Kidney glomerular epithelial cell (primary cell): ENCODE measurements around the gene POLD4.

Source experiments
- DNase-seq: peaks from one replicate; lab custom pipeline; 2025; lab: John Stamatoyannopoulos, UW

Gene POLD4

DNA sequence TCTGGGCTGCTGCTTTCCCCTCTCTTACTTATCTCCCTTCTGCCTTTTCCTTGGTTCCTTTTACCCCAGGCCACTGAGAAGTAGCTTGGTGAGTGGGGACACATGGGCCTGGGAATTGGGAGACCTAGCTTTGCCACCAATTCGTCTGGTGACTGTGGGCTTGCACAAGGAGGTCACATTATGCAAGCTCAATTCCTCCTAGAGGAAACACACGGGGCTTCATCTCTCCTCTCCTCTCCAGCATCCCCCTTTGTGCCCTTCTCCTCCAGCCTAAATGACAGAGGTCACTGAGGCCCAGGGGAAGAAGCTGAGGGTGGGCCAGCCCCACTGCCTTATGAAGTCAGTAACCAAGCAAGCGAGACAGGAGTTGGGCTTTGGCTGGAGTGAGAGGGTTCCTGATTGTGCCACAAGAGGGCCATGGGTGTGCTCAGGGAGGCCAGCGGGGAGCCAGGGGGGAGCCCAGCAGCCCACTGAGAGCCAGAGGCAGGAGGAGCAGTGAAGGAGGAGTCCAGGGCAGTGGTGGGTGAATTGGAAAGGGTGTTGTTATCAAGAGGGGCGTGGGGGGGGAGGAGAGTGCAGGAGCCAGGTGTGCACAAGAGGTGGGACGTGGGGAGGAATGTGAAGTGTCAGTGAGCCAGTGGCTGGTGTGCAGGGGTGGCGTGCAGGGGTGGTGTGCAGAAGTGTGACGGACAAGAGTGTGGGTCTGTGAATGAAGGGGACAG, 18.0 kb upstream of the POLD4 start:
- DNase-seq = peak; percentile 48

DNA sequence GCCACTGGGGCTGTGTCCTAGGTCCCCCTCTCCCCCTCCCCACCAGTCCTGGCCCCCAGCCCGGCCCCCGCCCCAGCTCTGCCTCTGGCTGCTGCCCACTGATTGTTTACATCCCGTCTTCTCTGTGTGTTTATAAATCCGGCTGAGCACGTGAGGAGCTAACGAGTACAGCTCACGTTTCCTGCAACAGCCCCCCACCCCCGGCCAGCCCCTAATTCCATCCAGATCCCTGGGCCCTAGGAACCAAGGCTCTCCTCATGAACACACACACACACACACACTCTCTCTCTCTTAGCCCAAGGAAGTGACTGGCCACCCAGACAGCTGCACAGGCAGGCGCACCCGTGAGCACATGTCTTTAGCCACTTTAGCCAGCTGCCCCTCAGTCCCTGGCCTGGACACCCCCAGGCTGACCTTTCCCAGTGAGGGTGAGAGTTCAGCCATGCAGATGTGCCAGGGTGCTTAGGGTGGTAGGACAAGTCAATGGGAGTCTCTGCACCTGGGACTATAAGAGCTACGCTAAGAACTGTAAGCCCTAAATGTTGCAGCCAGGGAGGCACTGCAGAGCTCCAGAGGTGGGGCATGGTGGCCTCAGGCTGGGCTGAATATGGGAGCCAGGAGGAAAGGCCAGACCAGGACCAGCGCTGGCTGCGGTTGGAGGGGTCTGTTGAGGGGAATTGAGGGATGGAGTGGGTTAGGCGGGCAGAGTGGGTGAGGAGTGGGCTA, 17.2 kb upstream of the POLD4 start:
- DNase-seq = no peak

DNA sequence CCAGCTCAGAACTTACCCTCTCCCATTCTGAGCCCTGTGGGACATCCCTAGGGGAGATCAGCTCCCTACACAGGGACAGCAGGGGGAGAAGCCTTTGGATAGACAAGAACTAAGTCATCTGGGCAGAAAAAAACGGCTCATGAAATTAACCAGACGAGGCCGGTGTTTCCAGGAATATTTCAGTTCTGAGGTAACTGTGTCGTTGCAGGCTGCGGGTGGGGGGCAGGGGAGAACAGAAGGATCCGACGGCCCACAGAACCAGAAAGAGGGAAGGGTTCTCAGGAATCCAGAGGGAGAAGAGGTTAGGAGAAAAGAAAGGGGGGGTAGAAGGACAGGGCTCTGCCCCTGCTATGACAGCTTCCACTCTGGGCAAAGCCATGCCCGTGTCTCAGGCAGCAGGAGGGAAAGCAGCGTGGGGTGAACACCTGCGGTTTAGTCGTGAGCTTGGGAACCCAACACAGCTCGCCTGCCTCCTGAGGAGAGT, 16.5 kb upstream of the POLD4 start:
- DNase-seq = peak; percentile 47

DNA sequence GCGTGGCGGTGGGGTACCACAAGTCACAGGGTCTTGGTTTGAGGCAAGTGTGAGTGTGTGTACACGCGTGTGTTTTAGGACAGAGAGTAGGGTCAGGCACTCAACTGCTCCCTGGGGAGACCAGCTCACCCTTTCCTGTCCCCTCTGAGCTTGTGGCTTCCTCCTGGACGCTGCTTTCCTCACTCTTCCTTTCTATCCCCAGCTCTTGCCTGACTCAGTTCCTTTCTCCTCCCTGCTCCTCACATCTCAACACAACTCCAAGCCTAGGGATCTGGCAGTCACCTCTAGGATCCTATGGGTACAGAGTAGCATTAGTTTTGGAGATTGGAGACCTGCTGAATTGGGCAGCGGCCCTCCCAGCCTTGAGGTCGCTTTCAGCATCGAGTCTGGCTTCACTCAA, 15.9 kb upstream of the POLD4 start:
- no peak for DNase-seq

DNA sequence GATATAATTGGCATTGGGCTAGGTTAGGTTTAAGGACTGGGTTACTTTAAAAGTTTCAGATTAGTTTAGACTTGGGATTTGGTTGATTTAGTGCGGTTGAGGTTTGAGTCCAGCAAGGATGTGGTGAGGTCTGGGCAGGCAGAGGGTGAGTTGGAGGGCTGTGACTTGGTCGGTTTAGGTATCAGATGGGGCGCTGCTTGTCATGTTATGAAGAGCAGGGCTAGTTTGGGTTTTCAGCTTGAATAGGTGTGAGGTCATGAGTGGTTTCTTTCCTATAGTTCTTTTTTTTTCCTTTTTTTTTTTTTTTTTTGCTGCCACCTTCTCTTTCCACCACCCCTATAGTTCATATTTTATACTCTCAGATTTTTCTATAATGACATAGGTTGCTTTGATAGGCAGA, 15.3 kb upstream of the POLD4 start:
- DNase-seq = no peak

DNA sequence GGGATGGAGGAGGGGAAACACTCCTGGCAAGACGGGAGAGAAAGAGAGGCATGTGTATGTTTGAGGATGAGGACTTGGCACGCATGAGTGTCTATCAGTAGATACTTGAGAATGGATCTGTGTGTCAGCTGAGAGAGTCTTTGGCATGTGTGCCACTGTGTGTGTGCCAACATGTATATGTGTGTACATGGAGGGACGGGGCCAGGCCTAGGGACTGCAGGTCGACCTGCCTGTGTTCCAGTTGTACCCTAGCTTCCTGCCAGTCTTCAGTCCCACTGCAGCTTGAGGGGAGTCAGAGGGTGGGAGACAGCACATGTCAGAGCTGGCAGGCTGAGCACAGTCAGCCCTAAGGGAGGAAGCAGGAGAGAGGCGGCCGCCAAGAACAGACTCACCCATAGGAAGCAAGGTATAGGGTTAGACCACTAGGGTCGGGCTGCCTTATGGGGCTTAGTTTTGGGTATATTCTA, 14.4 kb upstream of the POLD4 start:
- DNase-seq = no peak

DNA sequence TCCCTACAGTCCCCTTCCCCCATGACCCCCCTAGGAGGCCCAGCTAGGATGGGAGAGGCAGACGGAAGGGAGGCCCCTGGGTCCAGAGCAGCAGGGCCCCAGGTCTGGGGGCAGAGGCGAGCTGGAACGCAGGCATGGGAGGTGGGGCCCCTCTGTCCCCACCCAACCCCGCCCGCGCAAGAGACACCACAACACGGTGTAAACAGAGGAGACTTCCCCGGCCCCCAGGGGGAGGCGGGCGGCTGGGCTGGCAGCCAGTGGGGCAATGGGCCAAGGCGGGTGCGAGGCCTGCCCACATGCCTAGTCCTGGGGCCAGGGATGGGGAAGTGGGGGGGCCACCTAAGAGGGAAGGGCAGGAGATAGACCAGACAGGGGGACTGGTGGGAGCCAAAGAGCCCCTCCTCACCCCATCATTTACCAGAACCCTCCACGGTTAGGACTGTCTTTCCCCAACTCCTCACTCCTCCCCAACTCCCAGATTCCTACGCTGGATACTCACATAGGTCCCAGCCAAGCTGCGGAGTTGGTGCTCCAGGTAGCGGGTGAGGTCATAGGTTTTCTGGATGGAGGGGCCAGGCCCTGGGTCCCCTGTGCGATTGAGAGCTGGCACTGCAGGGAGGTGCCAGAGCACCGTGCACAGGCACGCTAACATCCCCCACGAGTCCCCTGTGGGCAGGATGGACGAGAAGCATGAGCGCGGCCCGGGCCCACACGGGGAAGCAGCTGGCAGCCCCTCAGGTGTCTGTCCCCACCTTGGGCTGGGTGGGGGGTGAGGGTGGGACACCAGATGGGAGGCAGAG, 13.8 kb upstream of the POLD4 start:
- no peak for DNase-seq

DNA sequence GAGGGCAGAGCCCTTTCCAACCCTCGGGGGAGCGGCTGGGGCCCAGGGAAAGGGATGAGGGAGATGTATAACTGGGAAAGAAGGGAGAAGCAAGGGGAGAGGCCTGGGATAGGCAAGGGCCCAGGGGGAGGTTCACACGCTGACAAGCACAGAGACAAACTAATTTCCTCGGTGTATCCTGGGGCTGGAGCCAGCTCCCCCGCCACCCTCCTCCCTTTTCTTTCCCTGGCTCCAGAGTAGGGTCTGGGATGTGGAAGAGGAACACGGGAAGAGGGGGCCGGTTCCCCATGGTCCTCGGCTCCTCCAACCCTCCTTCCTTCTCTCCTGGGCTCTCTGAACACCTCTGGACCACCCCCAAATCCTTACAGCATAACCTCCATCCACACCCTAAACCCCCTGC, 13.2 kb upstream of the POLD4 start:
- no peak for DNase-seq

DNA sequence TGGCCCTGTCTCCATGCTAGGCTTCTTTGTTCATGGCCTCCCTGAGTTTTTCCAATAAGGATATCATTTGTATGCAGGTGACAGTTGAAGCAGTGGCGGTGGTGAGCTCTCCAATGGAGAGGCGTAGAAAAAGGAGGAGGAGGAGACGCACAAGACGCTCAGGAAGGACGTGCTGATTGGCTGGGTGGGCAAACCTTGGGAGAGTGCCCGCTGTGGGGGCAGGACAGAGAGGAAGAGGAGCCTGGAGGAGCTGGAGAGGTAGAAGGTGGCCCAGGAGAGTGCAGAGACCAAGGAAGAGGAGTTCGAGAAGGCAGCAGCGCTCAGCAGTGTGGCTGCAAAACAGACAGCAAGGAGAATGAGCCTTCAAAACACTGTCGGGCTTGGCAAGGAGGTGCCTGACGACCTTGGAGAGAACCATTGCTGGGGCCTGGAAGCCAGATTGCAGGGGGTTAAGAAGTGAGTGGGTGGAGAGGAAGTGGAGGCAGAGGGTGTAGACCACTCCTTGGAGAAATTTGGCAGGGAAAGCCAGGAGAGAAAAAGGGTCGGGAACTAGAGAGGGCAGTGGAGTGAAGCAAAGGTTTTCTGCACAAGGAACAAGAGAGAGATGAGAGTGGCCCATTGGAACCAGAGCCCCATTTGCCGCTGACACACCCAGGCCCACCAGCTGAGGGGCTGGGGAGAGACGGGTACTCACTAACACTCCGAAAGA, 12.5 kb upstream of the POLD4 start:
- DNase-seq = no peak

DNA sequence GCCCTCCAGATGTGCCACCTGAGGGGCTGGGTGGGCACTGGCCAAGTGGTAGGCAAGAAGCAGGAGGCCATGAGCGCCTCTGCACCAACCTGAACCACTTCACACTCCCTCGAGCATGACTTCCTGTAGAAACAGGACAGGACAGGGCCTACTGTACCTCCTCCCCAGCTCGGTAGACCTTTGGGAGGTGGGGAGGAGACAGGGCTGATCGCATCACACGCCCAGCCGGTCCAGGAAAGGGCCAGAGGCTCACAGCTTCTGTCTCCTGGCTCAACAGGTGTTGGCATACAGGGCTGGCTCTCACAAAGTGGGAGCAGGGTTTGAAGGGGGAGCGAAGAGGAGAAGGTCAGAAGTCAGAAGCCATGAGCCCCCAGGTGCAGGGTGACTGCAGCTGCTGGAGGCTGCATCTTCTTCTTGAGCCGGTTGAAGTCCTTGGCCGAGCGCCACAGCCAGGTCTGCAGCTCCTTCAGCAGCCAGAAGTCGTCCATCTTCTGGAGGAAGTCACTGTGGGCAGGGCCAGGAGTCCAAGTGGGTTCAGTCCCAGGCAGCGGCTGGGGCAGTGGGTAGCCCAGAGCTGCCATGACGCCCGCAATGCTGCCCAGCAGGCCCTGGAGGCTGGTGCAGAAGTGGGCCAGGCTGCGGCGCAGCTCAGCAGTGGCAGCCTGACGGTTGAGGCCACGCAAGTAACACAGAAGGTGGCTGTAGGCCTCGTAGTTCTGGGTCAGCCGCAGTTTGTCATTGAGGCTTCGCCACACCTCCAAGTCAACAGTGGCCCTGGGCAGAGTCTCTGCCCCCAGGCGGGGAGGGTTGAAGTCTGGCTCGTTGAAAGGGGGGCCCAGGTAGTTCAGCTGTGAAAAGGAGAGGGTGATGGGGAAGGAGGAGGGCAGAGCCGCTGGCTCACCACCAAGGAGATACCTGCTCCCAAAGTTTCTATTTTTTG, 11.7 kb upstream of the POLD4 start:
- no peak for DNase-seq

DNA sequence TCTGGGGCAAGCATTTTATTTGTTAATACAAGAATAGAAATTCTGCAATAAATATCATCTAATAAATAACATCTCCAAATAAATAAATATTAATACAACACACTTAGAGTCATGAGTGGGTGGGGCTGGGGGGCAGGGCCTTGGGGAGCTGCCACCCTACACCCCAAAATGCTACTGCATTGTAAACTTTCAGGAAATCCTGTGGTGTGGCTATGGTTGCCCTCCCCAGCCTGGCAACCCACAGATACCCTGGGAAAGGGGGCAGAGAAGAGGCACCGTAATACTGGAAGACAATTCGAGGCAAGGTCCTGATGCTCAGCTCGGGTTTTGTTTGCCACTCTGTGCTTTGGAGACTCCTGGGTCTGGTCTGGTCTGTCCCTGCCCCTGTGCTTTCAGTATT, 10.8 kb upstream of the POLD4 start:
- no peak for DNase-seq

DNA sequence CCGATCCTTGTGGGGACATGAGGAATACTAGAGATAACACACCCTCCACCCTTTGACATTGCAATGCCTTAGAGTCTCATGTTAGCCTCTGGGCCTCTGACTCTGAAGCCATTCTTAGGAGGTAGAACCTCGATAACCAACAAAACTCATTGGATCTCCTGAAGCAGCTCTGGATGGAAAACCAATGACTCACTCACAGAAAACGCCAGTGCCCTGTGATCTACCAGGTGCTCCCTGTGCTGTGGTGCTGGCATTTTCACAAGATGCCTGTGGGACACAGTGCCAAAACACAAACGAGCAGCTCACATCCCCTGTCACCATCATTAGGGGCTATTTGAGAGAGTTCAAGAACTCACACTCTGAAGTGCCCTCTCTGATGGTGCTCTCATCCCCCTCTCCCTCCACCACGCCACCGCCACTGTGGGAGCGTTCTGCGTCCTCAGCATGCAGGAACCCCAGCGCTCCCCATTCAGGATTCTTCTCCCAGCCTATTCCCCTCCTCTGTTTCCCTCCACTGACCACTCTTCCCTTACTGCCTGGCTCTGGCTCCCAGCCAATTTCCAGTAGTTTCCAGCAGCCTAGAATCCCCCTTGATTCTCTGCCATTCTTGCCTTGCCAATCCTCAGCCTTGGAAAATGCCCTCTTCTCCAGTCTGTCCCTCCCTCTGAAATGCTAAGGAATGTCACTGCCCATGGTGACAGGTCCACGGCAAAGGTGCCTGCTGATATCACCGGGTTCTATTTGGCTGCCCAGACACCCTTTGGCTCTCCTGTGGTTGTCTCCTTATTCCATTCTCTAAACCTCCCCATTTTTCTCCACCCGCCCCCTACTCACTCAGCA, 4.7 kb upstream of the POLD4 start:
- DNase-seq = peak; percentile 64

DNA sequence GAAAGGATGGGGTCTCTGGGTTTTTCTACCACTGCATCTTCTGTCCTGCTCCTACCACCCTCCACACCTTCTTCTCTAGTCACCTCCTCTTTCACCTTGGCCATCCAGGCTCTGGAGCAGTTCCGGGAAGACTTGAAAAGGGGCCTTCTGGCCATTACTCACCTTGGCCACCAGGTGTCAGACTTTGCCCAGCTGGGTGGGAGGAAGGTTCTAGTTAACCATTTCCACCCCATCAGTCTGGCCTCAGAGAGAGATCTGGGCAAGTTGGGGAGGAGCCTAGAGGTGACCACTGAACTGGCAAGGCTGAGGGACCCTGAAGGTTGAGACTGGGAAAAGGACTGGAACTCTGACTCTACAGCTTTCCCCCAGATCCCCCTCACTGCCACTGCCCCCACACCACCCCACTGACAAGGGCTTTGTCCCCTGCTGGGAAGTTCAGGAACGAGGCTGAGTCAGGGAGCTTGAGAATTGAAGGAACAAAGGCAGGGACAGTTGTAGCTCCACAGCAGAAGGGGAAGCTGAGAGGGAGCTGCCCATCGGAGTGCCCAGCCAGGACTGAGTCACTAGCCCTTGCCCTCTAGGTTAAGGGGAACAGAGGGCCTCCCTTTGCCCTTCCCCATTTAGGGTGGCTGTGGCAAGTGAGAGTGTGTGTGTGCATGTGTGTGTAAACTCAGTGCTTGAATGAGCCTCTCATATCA, 3.7 kb upstream of the POLD4 start:
- DNase-seq = peak; percentile 79

DNA sequence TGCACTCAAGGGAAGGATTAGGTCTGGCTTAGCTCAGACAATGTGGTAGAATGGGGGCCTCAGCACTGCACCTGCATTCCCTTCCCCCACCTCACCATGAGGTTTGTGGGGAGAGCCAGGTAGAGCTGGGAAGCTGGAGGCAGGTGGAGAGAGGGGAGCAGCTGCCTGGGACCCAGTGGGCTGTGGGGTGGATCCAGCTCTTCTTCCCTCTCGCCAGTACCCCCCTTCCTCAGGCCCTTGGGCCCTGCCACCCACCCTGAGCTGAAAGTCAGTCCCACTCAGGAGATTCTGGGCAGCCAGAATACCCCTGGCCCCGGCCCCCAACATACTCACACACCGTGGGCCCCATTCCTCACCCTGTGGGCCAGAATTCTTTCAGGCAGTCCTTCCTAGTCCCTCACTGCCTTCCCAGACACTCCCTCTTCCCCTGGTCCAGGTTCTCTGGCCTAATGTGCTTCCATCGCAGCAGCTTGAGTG, 3.1 kb upstream of the POLD4 start:
- no peak for DNase-seq

DNA sequence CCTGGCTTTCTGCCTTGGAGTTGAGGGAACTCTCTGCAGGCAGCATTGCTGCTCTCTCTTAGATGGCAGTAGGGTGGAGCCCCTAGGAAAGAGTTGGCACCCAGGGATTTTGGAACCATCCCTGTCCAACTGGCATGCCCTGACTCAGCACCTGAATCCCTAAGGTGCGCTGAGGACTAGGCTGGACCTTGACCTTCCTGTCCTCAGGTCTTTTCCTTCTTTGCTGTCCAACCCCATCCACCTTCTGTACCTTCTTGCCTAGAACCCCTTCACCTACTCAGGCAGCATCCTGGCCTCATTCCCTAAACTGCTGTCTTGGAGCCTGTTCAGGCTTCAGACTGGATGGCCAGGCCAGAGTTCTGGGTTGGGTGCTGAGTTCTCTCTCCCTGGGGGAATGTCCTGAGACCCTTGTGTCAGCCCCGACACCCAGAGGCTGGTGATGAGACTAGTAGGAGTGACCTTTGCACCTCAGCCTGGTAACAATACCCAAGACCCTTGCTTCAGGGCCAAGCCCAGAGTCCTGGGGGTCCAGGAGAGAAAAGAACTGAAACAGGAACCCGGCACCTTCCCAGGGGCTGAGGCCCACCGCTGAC, 2.5 kb upstream of the POLD4 start:
- no peak for DNase-seq

DNA sequence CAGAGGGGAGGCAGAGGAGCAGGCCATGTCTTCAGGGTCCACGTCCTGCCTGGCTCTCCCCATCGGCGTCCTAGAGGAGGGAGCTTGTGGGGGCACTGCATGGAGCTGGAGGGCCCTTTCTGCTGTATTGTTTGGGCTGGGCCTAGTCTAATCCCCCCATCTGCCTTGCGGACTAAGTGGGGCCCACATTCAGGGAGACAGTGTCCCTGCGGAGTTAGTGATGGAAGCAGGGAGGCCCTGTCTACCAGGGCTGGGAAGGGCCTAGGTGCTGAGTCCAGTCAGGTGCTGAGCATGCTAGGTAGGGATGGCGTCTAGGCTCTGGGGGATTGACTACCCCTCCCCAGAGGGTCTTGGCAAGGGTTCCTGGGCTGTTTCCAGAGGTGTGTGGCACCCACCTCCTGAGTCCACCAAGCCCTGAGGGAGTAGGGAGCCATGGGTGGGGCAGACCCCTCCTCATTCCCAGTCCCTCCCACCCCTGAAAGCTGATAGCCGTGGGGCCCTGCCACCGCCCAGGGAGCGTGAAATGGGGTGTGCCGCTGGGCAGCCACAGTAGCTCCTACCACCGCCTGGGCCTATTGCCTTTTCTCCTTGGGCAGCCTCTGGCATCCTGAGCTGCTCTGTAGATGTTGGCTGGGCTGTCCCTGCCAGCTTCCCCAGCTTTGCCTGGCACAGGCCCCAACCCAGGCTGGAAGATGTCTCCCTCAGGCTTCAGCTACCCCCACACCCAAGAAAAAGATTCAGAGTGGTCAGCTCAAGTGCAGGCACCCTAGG, 1.9 kb upstream of the POLD4 start:
- DNase-seq = no peak

DNA sequence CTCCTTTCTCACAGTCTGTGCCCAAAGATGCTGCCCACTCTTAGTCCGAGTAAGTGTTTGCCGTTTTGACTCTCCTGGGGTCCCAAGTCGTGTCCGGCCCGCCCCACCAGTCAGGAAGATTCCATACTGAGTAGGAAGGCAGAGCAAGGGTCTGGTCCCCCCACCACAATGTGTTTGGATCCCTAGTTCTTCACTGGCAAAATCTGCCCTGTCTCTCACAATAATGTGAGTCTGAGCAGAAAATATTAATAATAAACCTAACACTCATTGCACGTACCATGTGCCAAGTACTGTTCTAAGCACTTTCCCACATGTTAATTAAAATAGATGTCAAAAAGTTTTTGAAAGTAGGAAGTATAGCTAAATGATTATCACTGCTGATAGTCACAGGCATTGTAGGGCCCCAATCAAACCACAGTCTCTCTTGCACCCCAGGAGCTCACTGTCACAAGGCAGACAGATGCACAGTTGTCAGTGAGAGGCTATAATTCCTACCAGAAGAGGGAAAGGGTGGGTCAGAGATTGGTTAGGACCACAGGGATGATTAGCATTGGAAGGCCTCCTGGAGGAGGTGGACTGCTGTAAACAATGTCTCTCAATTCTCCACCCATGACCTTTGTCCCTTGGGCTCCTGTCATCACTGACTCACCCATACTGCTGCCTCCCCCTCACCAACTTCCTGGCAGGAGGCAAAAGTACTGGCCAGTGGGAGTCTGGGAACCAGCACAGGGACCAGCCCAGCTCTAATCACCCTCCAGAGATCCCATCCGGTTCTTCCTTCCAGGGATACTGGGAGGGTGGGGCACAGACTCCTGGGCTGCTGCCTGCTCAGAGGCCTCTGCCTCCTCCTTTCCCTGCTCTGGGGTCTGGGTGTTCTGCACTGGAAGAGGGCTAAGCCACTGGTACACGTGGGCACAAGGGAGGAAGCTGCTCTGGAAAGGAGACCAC, 1.0 kb upstream of the POLD4 start:
- peak; percentile 96 for DNase-seq
